Gastrocnemius medialis (tissue), 4 donors: Measurements from ENCODE around the gene KCTD5.
"Not testable (repeated sequence)": the region's sequence is repeated elsewhere in the genome, so short reads cannot be mapped to it uniquely, and the experiment has no call there.

Experiments used
- POLR2A ChIP-seq, 2 donors: fragments of 450-650 bp; IDR thresholded peaks; one replicate each; pipeline ENCODE4 v1.6.1; 2017; ENCODE audit warnings: antibody characterized with exemption in 2 of 2, mild to moderate bottlenecking in 2 of 2, moderate library complexity in 2 of 2
- TF ChIP-seq, protein P1 (sequence below), 5 experiments: fragments of 450-650 bp in 3 of 5; fragments of 200-600 bp in 2 of 5; sonication (generic) in 2 of 5; IDR thresholded peaks in 4 of 5; conservative IDR thresholded peaks in 1 of 5; 1 replicate in 4 of 5; 2 replicates in 1 of 5; pipeline ENCODE4 v1.5.1; 2016 to 2019; ENCODE audit warnings: antibody characterized with exemption in 5 of 5, mild to moderate bottlenecking in 3 of 5, moderate library complexity in 3 of 5

- TF ChIP-seq, protein P1, sequence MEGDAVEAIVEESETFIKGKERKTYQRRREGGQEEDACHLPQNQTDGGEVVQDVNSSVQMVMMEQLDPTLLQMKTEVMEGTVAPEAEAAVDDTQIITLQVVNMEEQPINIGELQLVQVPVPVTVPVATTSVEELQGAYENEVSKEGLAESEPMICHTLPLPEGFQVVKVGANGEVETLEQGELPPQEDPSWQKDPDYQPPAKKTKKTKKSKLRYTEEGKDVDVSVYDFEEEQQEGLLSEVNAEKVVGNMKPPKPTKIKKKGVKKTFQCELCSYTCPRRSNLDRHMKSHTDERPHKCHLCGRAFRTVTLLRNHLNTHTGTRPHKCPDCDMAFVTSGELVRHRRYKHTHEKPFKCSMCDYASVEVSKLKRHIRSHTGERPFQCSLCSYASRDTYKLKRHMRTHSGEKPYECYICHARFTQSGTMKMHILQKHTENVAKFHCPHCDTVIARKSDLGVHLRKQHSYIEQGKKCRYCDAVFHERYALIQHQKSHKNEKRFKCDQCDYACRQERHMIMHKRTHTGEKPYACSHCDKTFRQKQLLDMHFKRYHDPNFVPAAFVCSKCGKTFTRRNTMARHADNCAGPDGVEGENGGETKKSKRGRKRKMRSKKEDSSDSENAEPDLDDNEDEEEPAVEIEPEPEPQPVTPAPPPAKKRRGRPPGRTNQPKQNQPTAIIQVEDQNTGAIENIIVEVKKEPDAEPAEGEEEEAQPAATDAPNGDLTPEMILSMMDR (IDR thresholded peaks at IDR 0.05 in 4 of 5, conservative IDR thresholded peaks at IDR 0.05 in 1 of 5), result not testable (repeated sequence)
- not testable (repeated sequence) for TF ChIP-seq POLR2A (IDR thresholded peaks at IDR 0.05)
Measured at GRCh38 chr16:2639722-2640072, 42.6 kb upstream of the KCTD5 start.
